Astrocyte of the cerebellum (primary cell): ENCODE measurements around the gene SH2D1A.
"Not testable (repeated sequence)": the region's sequence is repeated elsewhere in the genome, so short reads cannot be mapped to it uniquely, and the experiment has no call there.

Experiments used
- DNase-seq: peaks from one replicate; pipeline ENCODE4 v3.0.0-alpha.2; 2011; ENCODE audit warnings: low read depth
- H3K4me3 ChIP-seq: 2 replicates; pipeline ENCODE4 v1.5.1; 2011; ENCODE audit warnings: mild to moderate bottlenecking, low read depth, low read length, moderate library complexity
- in situ Hi-C: cut with HindIII; loops from 2 replicates; pipeline ENCODE4 v1.10.0; 2017; ENCODE audit warnings: low sequenced_read_pairs
- TF ChIP-seq, protein P1 (sequence below): IDR thresholded peaks from 2 replicates; pipeline ENCODE4 v1.5.1; 2012; ENCODE audit warnings: low read length, low read depth, moderate library complexity, mild to moderate bottlenecking; ENCODE audit errors: missing control alignments

Gene SH2D1A

DNA sequence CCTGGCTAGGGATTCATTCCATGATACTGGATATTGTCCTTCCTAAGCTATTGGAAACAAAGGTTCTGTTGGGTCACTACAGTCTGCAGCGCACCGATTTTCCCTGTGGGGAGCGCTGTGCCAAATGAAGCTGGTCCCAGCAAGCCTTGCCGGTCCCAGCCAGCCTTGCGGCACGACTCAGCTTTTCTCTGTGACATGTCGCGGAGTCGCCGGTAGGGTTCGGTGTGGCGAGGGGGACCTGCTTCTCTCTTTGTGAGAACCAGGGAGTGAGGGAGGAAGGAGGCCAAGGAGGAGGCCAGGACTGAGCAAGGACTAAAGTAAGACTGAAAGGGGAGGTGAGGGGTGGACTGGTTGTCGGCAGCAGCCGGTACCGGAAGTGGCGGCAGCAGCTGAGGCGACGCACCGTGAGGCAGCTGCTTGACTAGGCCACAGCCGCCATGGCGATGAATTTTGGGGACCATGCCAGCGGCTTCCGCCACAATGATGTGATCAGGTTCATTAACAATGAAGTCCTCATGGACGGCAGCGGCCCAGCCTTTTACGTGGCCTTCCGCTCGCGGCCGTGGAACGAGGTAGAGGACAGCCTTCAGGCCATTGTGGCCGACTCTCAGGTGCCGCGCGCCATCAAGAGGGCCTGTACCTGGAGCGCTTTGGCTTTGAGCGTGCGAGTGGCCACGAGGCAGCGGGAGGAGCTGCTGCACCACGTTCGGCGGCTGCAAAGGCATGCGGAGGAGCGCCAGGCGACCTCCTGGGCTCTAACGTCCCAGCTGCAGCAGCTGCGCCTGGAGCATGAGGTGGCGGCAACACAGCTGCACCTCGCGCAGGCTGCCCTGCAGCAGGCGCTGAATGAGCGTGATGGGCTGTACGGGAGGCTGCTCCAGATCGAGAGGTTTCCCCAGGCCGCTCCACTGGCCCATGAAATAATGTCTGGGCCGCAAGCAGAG is 13.6 kb upstream of the SH2D1A start, which contains the start of gene TEX13D:
Gene TEX13D (plus strand): TSS at position 180 of the 944 bp plus-strand sequence. CDS start 258 bp downstream, at position 438.
- DNase-seq, result no peak
- in situ Hi-C loops, result no loop called here
- no peak within 1 kb of the TSS for H3K4me3 ChIP-seq
- TF ChIP-seq, protein P1, sequence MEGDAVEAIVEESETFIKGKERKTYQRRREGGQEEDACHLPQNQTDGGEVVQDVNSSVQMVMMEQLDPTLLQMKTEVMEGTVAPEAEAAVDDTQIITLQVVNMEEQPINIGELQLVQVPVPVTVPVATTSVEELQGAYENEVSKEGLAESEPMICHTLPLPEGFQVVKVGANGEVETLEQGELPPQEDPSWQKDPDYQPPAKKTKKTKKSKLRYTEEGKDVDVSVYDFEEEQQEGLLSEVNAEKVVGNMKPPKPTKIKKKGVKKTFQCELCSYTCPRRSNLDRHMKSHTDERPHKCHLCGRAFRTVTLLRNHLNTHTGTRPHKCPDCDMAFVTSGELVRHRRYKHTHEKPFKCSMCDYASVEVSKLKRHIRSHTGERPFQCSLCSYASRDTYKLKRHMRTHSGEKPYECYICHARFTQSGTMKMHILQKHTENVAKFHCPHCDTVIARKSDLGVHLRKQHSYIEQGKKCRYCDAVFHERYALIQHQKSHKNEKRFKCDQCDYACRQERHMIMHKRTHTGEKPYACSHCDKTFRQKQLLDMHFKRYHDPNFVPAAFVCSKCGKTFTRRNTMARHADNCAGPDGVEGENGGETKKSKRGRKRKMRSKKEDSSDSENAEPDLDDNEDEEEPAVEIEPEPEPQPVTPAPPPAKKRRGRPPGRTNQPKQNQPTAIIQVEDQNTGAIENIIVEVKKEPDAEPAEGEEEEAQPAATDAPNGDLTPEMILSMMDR, result no peak

DNA sequence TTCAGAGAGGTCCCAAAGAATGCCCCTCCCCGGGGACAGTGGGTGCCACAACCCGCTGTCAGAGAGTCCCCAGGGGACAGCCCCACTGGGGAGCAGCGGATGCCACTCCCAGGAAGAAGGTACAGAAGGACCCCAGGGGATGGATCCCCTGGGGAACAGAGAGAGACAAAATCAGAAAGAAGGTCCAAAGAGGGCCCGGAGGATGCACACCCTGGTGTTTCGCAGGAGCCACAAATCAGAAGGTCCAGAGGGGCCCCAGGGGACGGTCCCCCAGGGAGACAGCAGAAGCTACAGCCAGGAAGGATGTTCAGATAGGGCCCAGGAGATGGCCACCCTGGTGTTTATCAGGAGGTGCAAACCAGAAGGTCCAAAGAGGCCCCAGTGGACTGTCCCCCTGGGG is 12.5 kb upstream of the SH2D1A start:
- TF ChIP-seq, protein P1, result no peak
- no peak overlapping the region for H3K4me3 ChIP-seq
- in situ Hi-C loops, result no loop called here
- DNase-seq, result no peak

DNA sequence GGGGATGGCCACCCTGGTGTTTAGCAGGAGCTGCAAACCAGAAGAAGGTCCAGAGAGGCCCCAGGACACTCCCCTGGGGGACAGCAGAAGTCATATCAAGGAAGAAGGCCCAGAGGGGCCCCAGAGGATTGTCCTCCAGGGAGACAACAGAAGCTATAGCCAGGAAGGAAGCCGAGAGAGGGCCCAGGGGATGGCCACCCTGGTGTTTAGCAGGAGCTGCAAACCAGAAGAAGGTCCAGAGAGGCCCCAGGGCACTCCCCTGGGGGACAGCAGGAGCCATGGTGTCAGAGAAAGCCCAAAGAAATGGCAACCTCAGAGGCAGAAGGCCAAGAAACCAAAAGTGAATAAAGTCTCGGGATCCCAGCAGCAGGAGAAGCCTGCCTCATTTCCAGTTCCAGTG is 11.8 kb upstream of the SH2D1A start:
- DNase-seq, in situ Hi-C loops, H3K4me3 ChIP-seq: not testable (repeated sequence)

DNA sequence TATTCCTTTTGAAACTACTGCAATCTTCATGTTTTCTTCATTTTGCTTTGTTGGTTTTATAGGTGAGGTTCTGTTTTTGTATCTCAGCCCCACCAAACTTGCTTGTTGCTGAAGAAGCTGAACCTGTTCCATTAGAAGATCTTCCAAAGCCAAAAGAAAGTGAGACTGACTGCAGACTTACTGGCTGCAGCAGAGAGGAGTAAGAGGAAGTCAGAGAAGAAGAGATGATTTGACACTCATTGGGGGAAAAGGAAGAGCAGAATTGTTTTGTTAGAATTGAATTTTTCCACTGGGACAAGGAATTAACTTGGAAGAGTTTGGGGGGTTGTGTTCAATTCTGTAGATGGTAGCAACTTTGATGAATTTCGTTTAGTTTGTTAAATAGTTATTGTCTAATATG is 10.8 kb upstream of the SH2D1A start:
- DNase-seq, result no peak
- H3K4me3 ChIP-seq, result no peak overlapping the region
- in situ Hi-C loops, result no loop called here
- TF ChIP-seq, protein P1, result no peak

DNA sequence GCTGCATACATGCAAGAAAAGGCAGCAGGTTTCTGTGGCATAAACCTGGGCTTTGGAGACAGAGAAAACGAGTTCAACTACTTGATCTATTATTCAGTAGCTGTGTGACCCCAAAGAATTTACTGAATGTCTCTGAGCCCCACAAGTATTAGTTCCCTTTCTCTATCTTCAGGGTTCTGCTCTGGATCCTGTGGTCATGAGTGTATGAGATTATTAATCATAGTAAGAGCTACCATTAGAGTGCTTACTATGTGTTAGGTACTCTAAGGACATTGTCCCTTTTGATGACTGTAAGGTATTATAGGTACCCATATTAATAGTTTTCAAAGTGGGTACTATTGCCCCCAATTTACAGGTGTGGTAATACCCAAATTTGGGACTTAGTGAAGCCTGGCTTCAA is 8.4 kb upstream of the SH2D1A start:
- H3K4me3 ChIP-seq, result no peak overlapping the region
- TF ChIP-seq, protein P1, result no peak
- DNase-seq, result no peak
- in situ Hi-C loops, result no loop called here

DNA sequence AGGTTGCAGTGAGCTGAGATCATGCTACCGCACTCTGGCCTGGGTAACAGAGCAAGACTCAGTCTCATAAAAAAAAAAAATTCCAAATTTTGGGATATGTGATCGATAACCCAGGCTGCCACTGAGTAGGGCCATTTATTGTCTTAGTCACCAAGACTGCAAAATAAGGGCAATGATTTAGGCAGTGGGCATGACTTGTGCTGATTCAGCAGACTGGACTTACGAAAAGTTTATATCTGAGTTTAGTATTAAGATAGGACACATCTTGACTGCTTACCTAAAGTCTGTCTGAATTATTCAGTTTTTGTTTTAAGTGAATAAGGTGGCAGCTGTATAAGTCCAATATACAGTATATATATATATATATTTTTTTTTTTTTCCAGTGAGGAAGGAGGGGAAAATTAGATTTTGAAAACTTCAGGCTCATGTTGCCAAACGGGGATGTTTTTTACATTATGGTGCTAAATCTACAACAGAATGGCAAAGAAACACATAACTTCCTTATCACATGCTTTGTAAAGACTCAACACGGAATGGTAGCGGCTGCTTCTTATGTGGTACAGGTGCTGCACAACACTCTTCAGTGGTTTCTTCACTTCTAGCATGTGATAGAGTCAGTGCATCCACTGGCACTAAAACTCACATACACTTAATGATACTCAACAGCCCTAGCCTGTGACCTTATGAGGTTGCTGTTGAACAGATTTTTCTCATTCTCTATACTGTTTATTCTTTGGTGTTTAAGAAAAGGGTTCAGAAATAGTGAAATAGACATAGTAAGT is 7.4 kb upstream of the SH2D1A start:
- in situ Hi-C loops, result no loop called here
- no peak for DNase-seq
- no peak overlapping the region for H3K4me3 ChIP-seq
- TF ChIP-seq, protein P1, result no peak
